Activated CD4-positive, CD25-positive, alpha-beta regulatory T cell treated with anti-CD3 and anti-CD28 coated beads, Interleukin-2, amount 50 U/mL, for 72 hours (primary cell): ENCODE results near the gene C19orf38.
"Not testable (repeated sequence)": the region's sequence is repeated elsewhere in the genome, so short reads cannot be mapped to it uniquely, and the experiment has no call there.

Source experiments
- DNase-seq: peaks from one replicate; pipeline ENCODE4 v3.0.0; 2021

Gene C19orf38

GRCh38 chr19:10877608-10878007, 29.4 kb downstream of the C19orf38 start:
- DNase-seq: not testable (repeated sequence)

DNA sequence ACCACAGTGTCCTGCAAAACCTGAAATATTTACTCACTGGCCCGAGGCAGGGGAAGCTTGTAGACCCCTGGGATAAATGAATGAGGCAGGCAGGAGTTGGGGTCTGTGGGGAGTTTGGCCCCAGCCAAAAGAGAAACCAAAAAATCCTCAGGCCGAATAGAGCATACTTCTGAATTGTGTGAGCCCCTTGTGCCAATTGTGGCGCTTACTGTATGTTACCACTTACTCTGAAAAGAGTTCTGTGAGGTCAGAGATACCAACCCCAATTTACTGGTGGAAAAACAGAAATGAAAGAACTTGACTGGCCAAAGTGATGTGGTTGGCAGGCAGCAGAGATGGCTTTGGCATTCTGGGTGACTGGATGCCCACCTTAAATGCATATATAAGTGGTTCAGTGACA, 30.0 kb downstream of the C19orf38 start:
- DNase-seq: no peak

DNA sequence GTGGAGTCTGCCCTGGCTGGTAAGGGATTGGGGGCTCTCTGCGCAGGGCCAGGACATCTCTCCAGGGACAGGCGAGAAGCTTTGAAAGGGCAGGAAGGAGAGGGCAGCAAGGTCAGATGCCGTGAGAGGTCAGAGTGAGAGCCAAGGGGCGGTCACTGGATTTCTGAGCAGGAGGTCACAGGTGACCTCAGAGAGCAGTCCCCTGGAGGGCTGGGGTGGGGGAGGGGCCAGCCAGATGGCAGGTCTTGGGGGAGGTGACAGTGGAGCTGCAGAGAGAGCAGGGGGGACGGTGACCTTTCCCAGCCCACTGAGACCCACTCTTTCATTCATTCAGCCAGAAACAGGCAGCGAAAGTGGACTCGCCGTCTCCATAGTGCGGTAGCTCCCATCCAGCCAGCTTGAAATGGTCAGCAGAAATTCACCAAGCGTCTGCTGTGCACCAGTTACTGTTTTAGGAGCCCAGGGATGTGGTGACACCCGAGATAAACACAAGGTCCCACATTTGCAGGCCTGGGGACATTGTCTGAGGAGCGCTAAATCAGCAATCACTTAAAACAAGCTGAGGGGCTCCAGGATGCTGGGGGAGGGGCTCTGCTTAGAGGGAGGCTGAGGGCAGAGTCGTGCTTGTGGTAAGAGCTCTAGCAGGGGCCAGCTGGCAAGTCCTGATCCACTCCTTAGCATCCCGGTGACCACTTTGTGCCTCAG, 33.3 kb downstream of the C19orf38 start:
- DNase-seq: no peak

DNA sequence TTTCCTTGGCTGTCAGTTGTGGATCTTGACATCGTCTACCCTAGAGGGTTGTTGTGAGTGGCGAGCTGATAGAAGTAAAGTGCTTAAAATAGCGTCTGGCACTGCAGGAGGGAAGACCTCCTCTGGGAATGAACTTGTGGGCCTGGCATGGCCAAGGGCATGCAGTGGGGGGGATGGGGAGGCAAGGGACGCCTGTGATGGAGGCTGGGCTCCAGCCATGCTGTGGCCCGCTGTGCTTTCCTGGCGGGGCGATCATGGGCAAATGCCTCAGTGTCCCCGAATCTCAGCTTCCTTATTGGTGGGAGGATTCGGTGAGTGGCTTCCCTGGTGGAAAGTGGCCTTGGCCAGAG, 33.9 kb downstream of the C19orf38 start:
- no peak for DNase-seq

DNA sequence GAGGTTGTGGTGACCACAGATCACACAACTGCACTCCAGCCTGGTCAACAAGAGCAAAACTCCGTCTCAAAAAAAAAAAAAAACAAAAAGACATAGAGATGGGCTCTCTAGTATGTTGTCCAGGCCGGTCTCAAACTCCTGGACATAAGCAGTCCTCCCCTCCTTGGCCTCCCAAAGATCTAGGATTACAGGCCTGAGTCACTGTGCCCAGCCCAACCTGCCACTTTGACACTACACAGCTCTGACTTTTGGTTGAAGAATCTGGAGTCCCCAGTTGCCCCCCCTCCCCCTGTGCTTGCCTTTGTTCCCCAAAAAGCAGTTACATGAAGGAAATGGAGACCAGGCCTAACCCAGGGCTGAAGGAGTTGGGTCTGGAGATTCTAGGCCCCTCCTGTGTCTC, 36.1 kb downstream of the C19orf38 start:
- no peak for DNase-seq

- DNase-seq: no peak
Observed at GRCh38 chr19:10885201-10886169, 37.3 kb downstream of the C19orf38 start.

DNA sequence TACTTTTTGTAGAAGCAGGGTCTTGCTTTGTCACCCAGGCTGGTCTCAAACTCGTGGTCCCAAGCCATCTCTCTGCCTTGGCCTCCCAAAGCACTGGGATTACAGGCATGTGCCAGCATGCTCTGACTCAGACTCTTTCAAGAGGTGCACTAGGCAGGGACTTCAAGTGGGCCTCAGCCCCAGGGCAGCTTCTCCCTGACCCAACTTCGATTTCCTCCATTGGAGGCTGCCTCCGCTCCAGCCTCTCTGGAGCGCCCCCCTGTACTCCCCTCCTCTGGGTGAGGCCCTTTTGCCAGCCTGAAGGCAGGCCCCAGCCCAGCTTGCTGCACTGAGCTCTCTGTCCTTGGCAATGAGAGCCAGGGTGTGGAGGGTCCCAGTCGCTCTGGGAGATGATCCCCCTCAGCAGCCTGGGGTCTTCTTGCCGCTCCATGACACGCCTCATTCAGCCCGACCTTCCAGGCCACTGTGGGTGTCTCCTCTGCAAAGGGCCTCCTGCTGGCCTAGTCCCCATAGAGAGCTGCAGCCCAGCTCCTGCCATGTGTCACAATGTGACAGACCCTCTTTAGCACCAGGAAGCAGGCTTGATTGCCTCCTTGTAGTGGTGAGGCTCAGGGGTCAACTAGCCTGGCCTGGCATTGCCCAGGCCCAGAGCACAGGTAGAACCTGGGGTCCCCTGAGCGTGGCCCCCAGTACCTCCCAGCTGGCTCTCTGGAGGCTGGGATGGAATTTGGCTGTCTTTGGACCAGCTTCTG, 39.6 kb downstream of the C19orf38 start:
- no peak for DNase-seq

GRCh38 chr19:10888421-10888866, 40.2 kb downstream of the C19orf38 start:
- DNase-seq: no peak

DNA sequence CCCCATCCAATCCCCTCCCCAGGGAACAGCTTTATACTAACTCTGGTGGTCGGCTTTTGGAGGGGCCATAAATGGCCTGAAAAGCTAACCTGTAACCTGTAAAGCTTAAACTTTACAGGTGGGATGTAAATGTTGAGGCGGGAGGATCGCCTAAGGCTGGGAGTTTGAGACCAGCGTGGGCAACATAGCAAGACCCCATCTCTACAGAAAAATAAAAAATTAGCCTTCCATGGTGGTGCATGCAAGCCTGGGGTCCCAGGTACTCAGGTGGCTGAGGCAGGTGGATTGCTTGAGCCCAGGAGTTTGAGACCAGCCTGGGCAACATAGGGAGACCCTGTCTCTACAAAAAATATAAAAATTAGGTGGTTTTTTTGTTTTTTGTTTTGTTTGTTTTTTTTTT, 41.7 kb downstream of the C19orf38 start:
- DNase-seq: no peak

DNA sequence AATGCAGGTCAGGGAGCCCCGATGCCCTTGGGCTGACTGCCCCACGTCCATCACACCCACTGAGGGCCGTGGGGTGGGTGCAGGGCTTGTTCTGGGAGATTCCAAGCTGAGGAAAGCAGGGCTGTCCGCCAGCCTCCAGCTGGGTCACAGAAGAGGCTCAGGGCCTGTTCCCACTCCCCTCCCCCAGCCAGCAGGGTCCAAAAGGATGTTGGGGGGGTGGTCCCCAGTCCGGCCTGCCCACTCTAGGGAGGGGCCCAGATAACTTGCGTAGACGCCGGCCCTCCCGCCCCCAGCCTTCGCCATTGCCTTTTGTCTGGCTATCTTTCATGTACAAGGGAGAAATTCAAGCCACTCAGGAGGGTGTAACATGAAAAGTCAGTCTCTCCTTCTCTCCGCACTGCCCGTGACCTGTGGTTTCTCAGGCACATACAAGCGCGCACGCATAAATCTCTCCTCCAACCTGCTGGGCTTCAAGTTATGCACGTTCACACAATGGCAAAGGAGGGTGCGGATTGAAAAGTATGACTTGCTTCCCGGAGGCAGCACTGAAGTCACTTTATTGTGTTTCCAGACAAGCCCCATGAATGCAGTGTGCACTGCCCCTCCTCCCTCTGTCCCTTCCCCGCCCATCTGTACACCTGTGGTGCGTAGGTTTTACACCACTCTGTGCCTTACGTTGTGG, 43.3 kb downstream of the C19orf38 start:
- DNase-seq: no peak

GRCh38 chr19:10892256-10892655, 44.0 kb downstream of the C19orf38 start:
- DNase-seq: no peak

DNA sequence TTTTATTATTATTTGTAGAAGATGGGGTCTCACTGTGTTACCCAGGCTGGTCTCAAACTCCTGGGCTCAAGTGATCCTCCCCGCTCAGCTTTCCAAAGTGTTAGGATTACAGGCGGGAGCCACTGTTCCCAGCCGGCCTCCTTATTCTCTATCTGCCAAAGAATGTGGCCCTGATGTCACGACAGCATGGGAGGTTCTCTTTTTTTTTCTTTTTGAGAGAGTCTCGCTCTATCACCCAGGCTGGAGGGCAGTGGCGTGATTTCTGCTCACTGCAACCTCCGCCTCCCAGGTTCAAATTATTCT, 46.6 kb downstream of the C19orf38 start:
- no peak for DNase-seq

GRCh38 chr19:10895363-10895762, 47.1 kb downstream of the C19orf38 start:
- DNase-seq: no peak

DNA sequence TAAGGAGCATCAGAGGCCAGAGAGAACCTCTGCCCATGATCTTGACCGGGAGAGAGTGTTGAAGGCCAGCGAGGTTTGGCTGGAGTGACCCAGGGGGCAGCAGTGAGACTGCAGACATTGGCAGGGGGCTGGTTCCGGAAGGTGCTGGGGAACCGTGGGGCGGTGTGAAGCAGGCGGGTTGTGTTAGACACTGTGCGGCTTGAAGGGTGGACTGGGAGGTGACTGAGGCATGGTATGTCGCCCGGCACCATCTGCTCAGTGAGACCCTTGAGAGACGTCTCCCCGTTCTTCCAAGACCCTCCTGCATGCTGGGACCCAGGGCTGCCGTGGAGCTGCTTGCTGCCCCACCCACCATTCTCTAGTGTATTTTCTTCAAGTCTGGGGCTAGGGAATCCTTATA, 47.7 kb downstream of the C19orf38 start:
- no peak for DNase-seq

DNA sequence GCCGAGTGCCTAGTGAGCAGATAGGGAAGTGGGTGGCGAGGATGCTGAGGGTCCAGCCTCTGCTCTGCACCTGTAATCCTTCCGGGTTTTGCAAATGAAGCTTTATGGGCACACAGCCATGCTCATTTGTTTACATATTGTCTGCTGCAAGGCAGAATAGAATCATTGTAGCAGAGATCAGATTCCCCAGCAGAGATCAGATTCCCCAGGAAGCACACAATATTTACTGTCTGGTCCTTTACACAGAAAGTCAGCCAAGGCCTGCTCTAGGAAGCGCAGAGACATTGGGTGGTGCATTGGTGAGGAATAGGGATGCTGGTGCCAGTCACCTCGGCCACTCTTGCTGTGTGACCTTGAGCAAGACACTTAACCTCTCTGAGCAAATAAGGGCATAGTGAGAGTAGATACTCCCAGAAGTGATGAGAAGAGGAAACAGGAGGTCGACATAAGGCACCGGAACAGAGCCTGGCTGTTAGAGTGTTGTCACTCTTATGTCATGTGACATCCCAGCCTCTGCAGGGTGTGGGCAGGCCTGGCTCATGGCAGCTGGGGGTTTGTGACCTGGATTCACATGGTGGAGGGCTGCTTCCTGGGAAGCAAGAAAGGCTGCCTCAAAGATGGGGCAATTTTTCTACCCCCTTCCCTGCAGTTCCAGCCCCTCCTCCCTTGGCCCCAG, 48.8 kb downstream of the C19orf38 start:
- no peak for DNase-seq

DNA sequence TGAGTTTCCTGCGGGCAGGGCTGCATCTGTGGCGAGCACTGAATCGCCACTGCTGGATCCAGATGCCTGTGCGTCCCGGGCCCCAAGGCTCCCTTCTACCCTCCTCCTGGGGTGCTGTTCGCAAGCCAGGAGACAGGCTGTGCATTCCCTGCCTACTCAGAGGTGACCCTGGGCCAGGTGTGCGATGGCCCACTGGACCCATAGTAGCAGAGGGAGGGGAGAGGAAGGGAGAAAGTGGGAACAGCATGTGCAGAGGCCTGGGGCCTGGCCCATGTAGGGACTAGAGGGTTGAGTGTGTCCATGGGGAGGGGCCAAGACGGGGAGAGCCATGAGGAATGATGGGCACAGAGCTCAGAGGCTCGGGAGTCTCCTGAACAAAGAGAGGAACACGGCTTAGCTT, 50.4 kb downstream of the C19orf38 start:
- no peak for DNase-seq

DNA sequence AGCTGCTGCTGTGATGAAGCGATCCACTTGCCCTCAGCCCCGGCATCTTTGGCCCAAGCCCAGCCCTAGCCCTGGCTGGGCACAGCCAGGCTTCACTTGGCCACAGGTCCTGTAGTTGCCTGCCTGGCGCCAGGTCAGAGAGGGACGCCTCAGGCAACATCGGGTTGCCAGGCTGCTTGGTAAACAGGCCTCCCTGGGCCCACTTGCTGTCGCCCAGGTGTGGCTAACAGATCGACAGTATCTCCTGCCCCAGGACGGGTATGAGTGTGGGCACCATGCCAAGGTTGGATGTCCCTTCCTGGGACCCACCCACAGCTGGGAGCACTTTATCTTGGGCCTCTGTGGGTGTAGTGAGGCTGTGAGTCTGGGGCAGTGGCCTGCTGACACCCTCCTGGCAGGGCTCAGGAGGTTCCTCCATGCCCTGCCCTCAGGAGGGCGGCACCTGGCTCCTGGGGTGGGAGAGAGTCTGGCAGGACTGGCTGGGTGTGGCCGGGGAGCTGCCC, 51.0 kb downstream of the C19orf38 start:
- DNase-seq: no peak

DNA sequence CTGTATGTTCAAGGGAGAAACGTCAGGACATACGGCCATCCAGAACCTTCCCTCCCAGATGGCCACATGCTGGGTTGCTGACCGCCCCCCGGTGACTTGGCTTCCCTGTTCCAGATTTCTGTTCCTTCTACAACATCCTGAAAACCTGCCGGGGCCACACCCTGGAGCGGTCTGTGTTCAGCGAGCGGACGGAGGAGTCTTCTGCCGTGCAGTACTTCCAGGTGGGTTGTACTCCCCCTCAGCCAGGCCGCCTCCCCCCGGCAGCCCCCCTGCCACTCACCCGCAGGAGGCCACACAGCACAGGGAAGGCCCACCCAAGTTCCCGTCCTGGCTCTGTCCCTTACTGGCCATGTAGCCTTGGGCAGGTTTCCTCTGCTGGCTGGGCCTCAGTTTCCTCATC, 59.7 kb downstream of the C19orf38 start:
- no peak for DNase-seq

DNA sequence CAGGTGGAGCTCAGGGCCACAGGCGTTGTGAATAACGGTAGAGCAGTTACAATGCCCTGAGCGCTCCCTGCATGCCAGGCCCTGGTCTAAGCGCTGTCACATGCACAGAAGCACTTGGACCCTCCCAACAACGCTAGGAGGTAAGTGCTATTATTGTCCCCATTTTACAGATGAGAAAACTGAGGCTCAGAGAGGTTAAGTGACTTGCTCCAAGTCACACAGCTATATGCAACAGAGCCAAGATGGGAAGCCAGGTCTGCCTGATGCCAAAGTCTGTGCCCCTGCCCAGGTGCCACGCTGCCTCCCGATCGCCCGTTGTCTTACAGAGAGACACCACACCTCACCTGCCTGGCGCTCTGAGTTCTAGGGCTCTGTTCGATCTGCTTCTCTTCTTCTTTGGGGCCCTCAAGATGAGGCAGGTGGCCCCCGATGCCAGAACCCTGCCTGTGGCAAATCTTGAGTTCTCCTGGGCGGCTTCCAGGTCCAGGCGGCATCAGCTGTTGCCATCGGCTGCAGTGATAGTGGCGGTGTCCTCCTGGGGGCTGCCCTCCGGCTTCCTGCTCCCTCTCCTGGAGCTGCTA, 60.3 kb downstream of the C19orf38 start:
- no peak for DNase-seq

DNA sequence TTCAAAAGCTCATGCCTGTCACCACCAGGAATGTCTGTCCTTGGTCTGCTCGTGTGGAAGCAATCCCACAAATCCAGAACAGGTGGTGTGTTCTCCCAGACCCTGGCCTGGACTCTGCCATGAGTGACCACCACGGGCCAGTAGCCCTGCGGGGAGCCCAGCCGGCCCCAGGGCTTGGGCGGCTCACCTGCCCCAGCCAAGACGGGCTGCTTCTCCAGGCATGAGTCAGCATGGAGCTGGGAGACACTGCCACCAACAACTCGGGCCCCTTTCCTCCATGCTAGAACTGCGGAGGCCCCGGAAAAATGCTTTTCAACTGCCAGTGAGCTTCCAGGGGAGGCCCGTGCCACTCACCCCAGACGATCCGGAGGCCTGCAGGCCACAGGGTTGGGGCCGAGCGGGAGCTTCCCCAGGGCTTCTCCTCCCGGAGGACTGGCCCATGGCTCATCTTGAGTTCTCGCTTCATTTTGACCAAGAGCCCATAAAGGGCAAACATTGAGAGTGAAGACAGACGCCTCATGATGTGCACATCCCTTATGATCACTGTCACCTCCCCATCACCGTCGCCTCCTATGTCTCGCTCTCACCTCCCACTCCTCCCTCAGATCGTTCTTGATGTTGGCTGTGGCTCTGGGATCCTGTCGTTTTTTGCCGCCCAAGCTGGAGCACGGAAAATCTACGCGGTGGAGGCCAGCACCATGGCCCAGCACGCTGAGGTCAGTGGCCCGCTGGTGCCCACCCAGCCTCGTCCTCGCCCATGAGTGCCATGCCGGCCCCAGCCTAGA, 63.6 kb downstream of the C19orf38 start:
- DNase-seq: no peak

DNA sequence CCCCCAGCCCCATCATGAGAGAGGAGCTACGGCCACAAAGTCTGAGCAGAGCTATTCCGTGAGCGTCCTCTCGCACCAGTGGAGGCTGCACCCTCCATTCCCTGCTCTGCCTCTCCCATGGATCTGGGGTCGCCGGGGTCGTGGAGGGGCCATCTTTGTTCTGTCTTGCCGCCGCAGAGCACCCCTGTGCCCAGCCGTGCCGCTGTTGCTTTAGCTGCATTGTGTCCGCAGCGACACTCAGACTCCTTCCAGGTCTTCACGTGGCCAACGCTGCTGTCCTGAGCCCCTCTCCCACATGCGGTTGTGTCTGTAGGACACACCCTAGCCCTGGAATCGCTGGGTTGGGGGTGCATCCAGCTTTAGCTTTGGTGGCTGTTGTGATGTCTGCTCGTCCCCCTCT, 64.4 kb downstream of the C19orf38 start:
- no peak for DNase-seq
